Ovary (tissue), 9 donors: Measurements from ENCODE around the gene CADM2. TPM values are rescaled to one million over a fixed set of nuclear protein-coding genes. Genes with fewer than 3 reads are reported as not detected.

Experiments used
- DNase-seq, 5 donors: peaks; one replicate each; pipeline ENCODE4 v3.0.0-alpha.2; 2019 to 2020
- H3K27ac ChIP-seq, 2 donors: fragments of 200-600 bp; one replicate each; pipeline versions ENCODE4 v1.5.1 to v1.8.0; 2019 to 2022
- H3K27me3 ChIP-seq: fragments of 200-600 bp; one replicate; pipeline ENCODE4 v1.8.0; 2022
- H3K36me3 ChIP-seq: fragments of 200-600 bp; sonication (generic); one replicate; pipeline ENCODE4 v1.5.1; 2019
- H3K4me1 ChIP-seq: one replicate; pipeline ENCODE4 v1.8.1; 2013; ENCODE audit warnings: mild to moderate bottlenecking, moderate library complexity; ENCODE audit not compliant: insufficient read depth
- H3K4me3 ChIP-seq: fragments of 200-600 bp; sonication (generic); one replicate; pipeline ENCODE4 v1.5.1; 2017
- H3K9me3 ChIP-seq, 2 donors: fragments of 200-600 bp in 1 of 2; sonication (generic) in 1 of 2; one replicate each; pipeline versions ENCODE4 v1.5.1 to v1.8.1; 2013 to 2019; ENCODE audit warnings: mild to moderate bottlenecking in 1 of 2, moderate library complexity in 1 of 2
- CTCF ChIP-seq, 3 donors: fragments of 450-650 bp in 2 of 3; fragments of 200-600 bp in 1 of 3; IDR thresholded peaks; one replicate each; pipeline versions ENCODE4 v1.5.1 to v1.8.0; 2016 to 2022; ENCODE audit warnings: antibody characterized with exemption in 3 of 3, mild to moderate bottlenecking in 1 of 3
- EP300 ChIP-seq: sonication (generic); formaldehyde crosslinking; IDR thresholded peaks from one replicate; pipeline ENCODE4 v1.6.1; 2017; ENCODE audit warnings: antibody characterized with exemption
- POLR2A ChIP-seq: fragments of 450-650 bp; IDR thresholded peaks from one replicate; pipeline ENCODE4 v1.6.1; 2017; ENCODE audit warnings: antibody characterized with exemption, mild to moderate bottlenecking, moderate library complexity
- WGBS, 3 donors: extraction: QIAGEN DNeasy Blood & Tissue Kit in 1 of 3; methylation state at CpG; one replicate each; pipeline versions ENCODE4 v1.1.5 to v1.1.7; 2013 to 2017; 5-methylcytosine and 5-hydroxymethylcytosine counted together
- intact Hi-C, 4 donors: fragments of 100-400 bp; cut with DNase I; formaldehyde crosslinking; loops; one replicate each; pipeline versions ENCODE4 v1.11.0 to v1.15.1; 2022 to 2023
- polyA plus RNA-seq, 2 donors: library from polyadenylated mRNA; stranded (reverse); fragments of 200-250 nt in 1 of 2; fragments of 350-450 nt in 1 of 2; fragmentation: Illumina TruSeq in 1 of 2; extraction: RNeasy Lipid Tissue Mini Kit (QIAGEN cat#74804) in 1 of 2; gene quantifications; one replicate each; pipeline ENCODE4 v1.2.3, GENCODE V29; 2013 to 2014
- total RNA-seq, 7 donors: library from RNA; depleted of rRNA in 2 of 7; stranded (reverse); fragments of >200 nt in 2 of 7; fragmentation: NEBNext Ultra II Directional in 3 of 7; extraction: Animal tissue kit (Norgen Biotek cat#: 25700) in 3 of 7; gene quantifications; one replicate each; pipeline versions ENCODE4 v1.1.0 to v1.2.4, GENCODE V29; 2016 to 2023
- donor health status: DM: no; HTN: no; CAD: no; lungs with moderate emphysema.
- donor health status: DM: no; HTN: no; CAD: no.
- donor health status: Bipolar disorder and iron deficiency.
- donor health status: DM: yes; HTN: yes; CAD: no.
- donor health status: DM: no; HTN: no; CAD: no.
- donor health status: DM: yes; HTN: yes; CAD: no.

The CADM2 gene
- total and polyA plus RNA-seq, 9 donors, result 0.20 to 1.9 (median 0.69) TPM

- H3K27me3 ChIP-seq, result no peaks in the 10 kb centered on the region
Measured at GRCh38 chr3:85482213-85482490, 523.4 kb downstream of the CADM2 start.

DNA sequence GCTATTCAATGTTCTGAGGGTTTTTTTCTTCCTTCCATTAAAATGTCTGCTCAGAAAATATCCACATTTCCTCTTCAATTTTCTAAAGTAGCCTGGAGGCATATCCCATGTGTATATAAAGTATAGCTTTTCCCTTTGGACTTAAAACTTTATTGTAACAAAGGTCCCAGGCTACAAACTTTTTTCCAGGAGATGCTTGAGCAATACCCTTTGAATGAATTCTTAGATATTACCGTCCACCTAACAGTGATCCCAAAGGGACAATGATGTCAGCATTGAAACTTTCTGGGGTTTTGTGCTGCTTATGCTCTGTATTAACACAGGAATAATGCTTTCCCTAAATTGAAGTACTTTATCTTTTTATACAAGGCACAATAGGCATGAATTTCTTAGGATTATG, 525.2 kb downstream of the CADM2 start:
- WGBS, 3 donors, result 91 to 94% (median 94%) methylated on average over 1 of the region's 1 CpG
- intact Hi-C loops, result no loop called here
- H3K27ac ChIP-seq, result no peak overlapping the region
- no peaks in the 10 kb centered on the region for H3K27me3 ChIP-seq
- no peak for TF ChIP-seq EP300
- no peak for TF ChIP-seq POLR2A
- TF ChIP-seq CTCF (IDR thresholded peaks at IDR 0.05), result no peak
- H3K4me3 ChIP-seq, result no peak overlapping the region
- H3K36me3 ChIP-seq, result no peaks in the 10 kb centered on the region
- DNase-seq, result no peak
- no peaks in the 10 kb centered on the region for H3K4me1 ChIP-seq
- no peaks in the 10 kb centered on the region for H3K9me3 ChIP-seq

More at GRCh38 chr3:85482213-85482490, 523.4 kb downstream of the CADM2 start:
- Histone ChIP-seq H3K27ac (no peak overlapping the region), H3K4me3 (no peak overlapping the region), H3K36me3 (no peaks in the 10 kb centered on the region), H3K9me3 (no peaks in the 10 kb centered on the region), H3K4me1 (no peaks in the 10 kb centered on the region)
- DNase-seq, result no peak
- 74 to 86% (median 84%) methylated on average over 3 of the region's 3 CpGs for WGBS, 3 donors
- no peak for TF ChIP-seq EP300
- TF ChIP-seq POLR2A, result no peak
- intact Hi-C loops, result no loop called here

GRCh38 chr3:85487375-85487774, 528.6 kb downstream of the CADM2 start:
- Histone ChIP-seq H3K27ac (no peak overlapping the region), H3K36me3 (no peaks in the 10 kb centered on the region), H3K9me3 (no peaks in the 10 kb centered on the region), H3K4me3 (no peak overlapping the region), H3K4me1 (no peaks in the 10 kb centered on the region), H3K27me3 (no peaks in the 10 kb centered on the region)
- no peak for DNase-seq
- TF ChIP-seq CTCF (IDR thresholded peaks at IDR 0.05) (no peak), POLR2A (no peak), EP300 (no peak)
- 82 to 88% (median 86%) methylated on average over 9 of the region's 9 CpGs for WGBS, 3 donors
- intact Hi-C loops, result no loop called here

GRCh38 chr3:85495602-85496001, 536.8 kb downstream of the CADM2 start:
- H3K36me3 ChIP-seq, result no peaks in the 10 kb centered on the region
- no peak for DNase-seq
- no peak for TF ChIP-seq EP300
- TF ChIP-seq POLR2A, result no peak
- TF ChIP-seq CTCF (IDR thresholded peaks at IDR 0.05), result no peak
- intact Hi-C loops, result no loop called here
- H3K27me3 ChIP-seq, result no peaks in the 10 kb centered on the region
- H3K27ac ChIP-seq, result no peak overlapping the region
- no peaks in the 10 kb centered on the region for H3K4me1 ChIP-seq
- no peaks in the 10 kb centered on the region for H3K9me3 ChIP-seq
- WGBS, 3 donors, result 78 to 83% (median 81%) methylated on average over 5 of the region's 5 CpGs
- H3K4me3 ChIP-seq, result no peak overlapping the region

DNA sequence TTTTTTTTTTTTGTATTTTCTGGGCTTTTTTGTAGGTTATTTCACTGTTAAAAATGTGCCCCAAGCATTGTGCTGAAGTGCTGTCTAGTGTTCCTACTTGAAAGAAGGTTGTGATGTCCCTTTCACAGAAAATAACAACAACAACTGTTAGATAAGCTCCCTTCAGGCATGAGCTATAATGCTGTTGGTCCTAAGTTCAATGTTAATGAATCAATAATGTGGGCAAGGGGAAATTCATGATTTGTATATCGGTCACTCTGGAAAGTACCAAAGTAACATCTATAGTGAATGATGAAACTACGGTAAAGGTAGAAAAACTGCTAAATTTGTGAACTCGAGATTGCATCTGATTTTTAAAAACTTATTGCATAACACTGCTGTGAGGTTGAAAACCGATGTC, 539.4 kb downstream of the CADM2 start:
- Histone ChIP-seq H3K27ac (no peak overlapping the region), H3K4me1 (no peaks in the 10 kb centered on the region), H3K36me3 (no peaks in the 10 kb centered on the region), H3K27me3 (no peaks in the 10 kb centered on the region), H3K9me3 (no peaks in the 10 kb centered on the region), H3K4me3 (no peak overlapping the region)
- TF ChIP-seq EP300, result no peak
- TF ChIP-seq CTCF (IDR thresholded peaks at IDR 0.05), result no peak
- no peak for TF ChIP-seq POLR2A
- intact Hi-C loops, result no loop called here
- 93 to 94% (median 94%) methylated on average over 4 of the region's 4 CpGs for WGBS, 3 donors
- DNase-seq, result no peak
